ENCODE data around the gene NAV1.
"Not testable (repeated sequence)": the region's sequence is repeated elsewhere in the genome, so short reads cannot be mapped to it uniquely, and the experiment has no call there.

The NAV1 gene

DNA sequence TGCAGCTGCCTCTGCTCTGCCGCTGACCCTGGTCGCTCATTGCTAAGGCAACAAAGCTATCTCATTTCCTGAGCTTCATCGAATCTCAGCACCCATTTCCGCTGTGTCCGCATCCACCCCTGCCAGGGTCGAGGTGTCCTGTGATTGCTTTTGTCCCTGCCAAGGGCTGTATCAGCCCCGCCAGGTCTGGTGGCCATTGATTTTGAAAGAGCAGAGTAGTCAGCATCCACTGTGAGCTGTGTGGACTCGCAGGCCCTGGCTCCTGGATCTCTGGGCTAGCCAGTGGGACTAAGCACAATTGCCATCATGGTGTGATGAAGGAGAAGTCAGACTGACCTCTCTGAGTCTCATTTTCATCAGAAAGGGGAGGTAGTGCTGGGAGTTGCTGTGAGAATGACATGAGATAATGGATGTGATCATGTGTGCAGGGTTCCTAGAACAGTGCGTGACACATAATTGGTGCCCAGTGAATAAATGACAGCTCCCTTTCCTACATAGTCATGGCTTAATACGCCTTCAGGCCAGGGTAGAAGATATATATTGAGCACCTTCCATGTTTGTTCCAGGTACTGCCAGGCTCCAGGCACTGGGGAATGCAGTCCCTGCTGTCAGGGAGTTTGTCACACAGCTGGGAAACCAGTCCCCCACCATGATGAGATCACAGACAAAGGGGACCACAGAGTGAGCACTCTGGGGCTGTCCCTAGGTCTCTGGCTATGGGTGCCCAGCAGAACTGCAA is 32.1 kb downstream of the NAV1 start:
- no peak overlapping the region for H3K4me3 ChIP-seq (ENCODE audit: control insufficient read depth, low read depth, low read length)
- DNase-seq (ENCODE audit: low read depth): no peak
- TF ChIP-seq, protein P1, sequence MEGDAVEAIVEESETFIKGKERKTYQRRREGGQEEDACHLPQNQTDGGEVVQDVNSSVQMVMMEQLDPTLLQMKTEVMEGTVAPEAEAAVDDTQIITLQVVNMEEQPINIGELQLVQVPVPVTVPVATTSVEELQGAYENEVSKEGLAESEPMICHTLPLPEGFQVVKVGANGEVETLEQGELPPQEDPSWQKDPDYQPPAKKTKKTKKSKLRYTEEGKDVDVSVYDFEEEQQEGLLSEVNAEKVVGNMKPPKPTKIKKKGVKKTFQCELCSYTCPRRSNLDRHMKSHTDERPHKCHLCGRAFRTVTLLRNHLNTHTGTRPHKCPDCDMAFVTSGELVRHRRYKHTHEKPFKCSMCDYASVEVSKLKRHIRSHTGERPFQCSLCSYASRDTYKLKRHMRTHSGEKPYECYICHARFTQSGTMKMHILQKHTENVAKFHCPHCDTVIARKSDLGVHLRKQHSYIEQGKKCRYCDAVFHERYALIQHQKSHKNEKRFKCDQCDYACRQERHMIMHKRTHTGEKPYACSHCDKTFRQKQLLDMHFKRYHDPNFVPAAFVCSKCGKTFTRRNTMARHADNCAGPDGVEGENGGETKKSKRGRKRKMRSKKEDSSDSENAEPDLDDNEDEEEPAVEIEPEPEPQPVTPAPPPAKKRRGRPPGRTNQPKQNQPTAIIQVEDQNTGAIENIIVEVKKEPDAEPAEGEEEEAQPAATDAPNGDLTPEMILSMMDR (IDR thresholded peaks at IDR 0.05; ENCODE audit: control insufficient read depth, insufficient read depth, low read depth, low read length, missing control alignments): no peak

DNA sequence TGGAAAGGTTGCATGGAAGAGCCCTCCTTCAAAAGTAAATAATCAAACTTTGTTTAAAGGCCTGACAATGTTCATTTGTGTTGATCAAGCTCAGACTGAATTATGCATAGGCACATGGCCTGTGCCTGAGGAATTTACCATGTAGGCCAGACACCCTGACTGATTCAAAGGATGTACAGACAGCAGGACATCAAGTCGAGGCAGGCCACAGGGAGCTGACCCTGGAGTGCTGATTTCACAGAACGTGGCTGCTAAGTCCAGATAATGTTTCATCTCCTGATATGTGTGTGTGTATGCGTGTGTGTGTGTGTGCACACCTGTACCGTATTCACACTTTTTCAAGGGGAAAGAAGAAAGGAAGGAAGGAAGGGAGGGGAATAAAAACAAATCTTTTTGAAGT is 34.1 kb downstream of the NAV1 start:
- no peak overlapping the region for H3K4me3 ChIP-seq (ENCODE audit: control insufficient read depth, low read depth, low read length)
- TF ChIP-seq, protein P1 (IDR thresholded peaks at IDR 0.05; ENCODE audit: control insufficient read depth, insufficient read depth, low read depth, low read length, missing control alignments): no peak
- DNase-seq (ENCODE audit: low read depth): no peak

DNA sequence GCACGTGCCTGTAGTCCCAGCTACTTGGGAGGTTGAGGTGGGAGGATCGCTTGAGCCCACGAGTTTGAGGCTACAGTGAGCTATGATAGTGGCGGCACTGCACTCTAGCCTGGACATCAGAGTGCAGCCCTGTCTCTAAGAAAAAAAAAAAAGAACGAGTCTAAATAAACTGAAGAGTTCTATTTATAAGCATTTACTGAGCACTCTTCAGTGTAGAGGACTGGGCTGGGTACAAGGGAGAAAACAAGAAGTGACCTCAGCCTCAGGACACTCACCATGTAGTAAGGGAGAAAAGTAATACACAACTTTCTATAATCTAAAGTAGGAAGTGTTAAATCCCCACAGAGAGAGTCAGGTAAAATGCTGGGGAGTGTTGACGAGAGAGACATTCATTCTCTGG is 35.0 kb downstream of the NAV1 start:
- no peak for DNase-seq (ENCODE audit: low read depth)
- TF ChIP-seq, protein P1 (IDR thresholded peaks at IDR 0.05; ENCODE audit: control insufficient read depth, insufficient read depth, low read depth, low read length, missing control alignments): no peak
- H3K4me3 ChIP-seq (ENCODE audit: control insufficient read depth, low read depth, low read length): no peak overlapping the region

GRCh38 chr1:201575912-201576311 is 37.0 kb downstream of the NAV1 start:
- H3K4me3 ChIP-seq (ENCODE audit: control insufficient read depth, low read depth, low read length): no peak overlapping the region
- TF ChIP-seq, protein P1 (IDR thresholded peaks at IDR 0.05; ENCODE audit: control insufficient read depth, insufficient read depth, low read depth, low read length, missing control alignments): no peak
- DNase-seq (ENCODE audit: low read depth): no peak

DNA sequence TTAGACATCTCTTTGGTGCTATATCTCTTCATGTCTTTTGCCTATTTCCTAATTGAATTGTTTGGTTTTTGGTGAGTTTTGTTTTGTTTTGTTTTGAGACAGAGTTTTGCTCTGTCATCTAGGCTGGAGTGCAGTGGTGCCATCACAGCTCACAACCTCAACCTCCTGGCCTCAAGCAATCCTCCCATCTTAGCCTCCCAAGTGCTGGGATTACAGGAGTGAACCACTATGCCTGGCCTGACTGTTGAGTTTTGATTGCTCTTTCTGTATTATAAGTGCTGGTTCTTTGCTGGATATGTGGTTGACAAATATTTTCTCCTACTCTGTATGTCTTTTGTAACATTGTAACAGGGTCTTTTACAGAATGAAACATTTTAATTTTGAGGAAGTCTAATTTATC is 38.0 kb downstream of the NAV1 start:
- TF ChIP-seq, protein P1 (IDR thresholded peaks at IDR 0.05; ENCODE audit: control insufficient read depth, insufficient read depth, low read depth, low read length, missing control alignments): no peak
- DNase-seq (ENCODE audit: low read depth): no peak
- H3K4me3 ChIP-seq (ENCODE audit: control insufficient read depth, low read depth, low read length): no peak overlapping the region

- no peak for DNase-seq (ENCODE audit: low read depth)
- TF ChIP-seq, protein P1 (IDR thresholded peaks at IDR 0.05; ENCODE audit: control insufficient read depth, insufficient read depth, low read depth, low read length, missing control alignments): no peak
- no peak overlapping the region for H3K4me3 ChIP-seq (ENCODE audit: control insufficient read depth, low read depth, low read length)
These were observed 39.3 kb downstream of the NAV1 start for GRCh38 chr1:201578008-201578888.

DNA sequence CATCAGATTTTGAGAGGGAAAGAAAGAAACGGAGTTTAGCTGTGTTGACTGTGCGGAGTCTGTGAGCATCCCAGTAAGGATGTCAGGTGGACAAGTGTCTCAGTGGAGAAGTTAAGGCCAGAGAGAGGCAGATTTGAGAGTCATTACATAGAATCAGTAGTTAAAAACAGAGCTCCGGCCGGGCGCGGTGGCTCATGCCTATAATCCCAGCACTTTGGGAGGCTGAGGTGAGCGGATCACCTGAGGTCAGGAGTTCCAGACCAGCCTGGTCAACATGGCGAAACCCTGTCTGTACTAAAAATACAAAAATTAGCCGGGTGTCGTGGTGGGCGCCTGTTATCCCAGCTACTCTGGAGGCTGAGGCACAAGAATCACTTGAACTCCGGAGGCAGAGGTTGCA is 42.4 kb downstream of the NAV1 start:
- DNase-seq (ENCODE audit: low read depth); H3K4me3 ChIP-seq (ENCODE audit: control insufficient read depth, low read depth, low read length): not testable (repeated sequence)

All from AG09309 (cell line).